Testis (tissue), 3 donors: ENCODE measurements around the gene KDM4C. TPM values are rescaled to one million over a fixed set of nuclear protein-coding genes. Genes with fewer than 3 reads are reported as not detected.
"Not testable (repeated sequence)": the region's sequence is repeated elsewhere in the genome, so short reads cannot be mapped to it uniquely, and the experiment has no call there.

Source experiments
- DNase-seq: peaks from one replicate; pipeline ENCODE4 v3.0.0-alpha.2; 2019
- H3K27ac ChIP-seq, 2 donors: fragments of 200-600 bp; sonication (generic); one replicate each; pipeline ENCODE4 v1.5.1; 2019
- H3K27me3 ChIP-seq: fragments of 200-600 bp; sonication (generic); one replicate; pipeline ENCODE4 v1.5.1; 2019
- H3K36me3 ChIP-seq: fragments of 200-600 bp; sonication (generic); one replicate; pipeline ENCODE4 v1.5.1; 2017; ENCODE audit warnings: low read depth; ENCODE audit errors: missing control alignments
- H3K4me1 ChIP-seq: fragments of 200-600 bp; sonication (generic); one replicate; pipeline ENCODE4 v1.5.1; 2019
- H3K4me3 ChIP-seq, 2 donors: fragments of 200-600 bp; sonication (generic); one replicate each; pipeline ENCODE4 v1.5.1; 2017 to 2019
- H3K9me3 ChIP-seq: fragments of 200-600 bp; sonication (generic); one replicate; pipeline ENCODE4 v1.5.1; 2017
- CTCF ChIP-seq, 3 experiments: fragments of 450-650 bp in 2 of 3; fragments of 200-600 bp in 1 of 3; sonication (generic) in 1 of 3; IDR thresholded peaks; one replicate each; pipeline ENCODE4 v1.5.1; 2016 to 2019; ENCODE audit warnings: antibody characterized with exemption in 3 of 3, mild to moderate bottlenecking in 2 of 3, moderate library complexity in 1 of 3
- POLR2A ChIP-seq: fragments of 450-650 bp; IDR thresholded peaks from one replicate; pipeline ENCODE4 v1.6.1; 2017; ENCODE audit warnings: antibody characterized with exemption, mild to moderate bottlenecking, moderate library complexity
- WGBS, 2 donors: methylation state at CpG; one replicate each; pipeline ENCODE4 v1.1.5; 2018; 5-methylcytosine and 5-hydroxymethylcytosine counted together
- intact Hi-C: fragments of 100-400 bp; cut with DNase I; formaldehyde crosslinking; loops from one replicate; pipeline ENCODE4 v1.15.1; 2023; ENCODE audit warnings: low total_unique reads
- polyA plus RNA-seq: library from polyadenylated mRNA; stranded (reverse); fragments of 350-450 nt; fragmentation: Illumina TruSeq; extraction: RNeasy Lipid Tissue Mini Kit (QIAGEN cat#74804); gene quantifications from one replicate; pipeline ENCODE4 v1.2.3, GENCODE V29; 2014; ENCODE audit warnings: low read depth, low replicate concordance; ENCODE audit not compliant: insufficient read depth
- total RNA-seq, 2 donors: library from RNA; depleted of rRNA; stranded (reverse); fragments of >200 nt; gene quantifications; one replicate each; pipeline ENCODE4 v1.2.3, GENCODE V29; 2016

KDM4C gene
- total and polyA plus RNA-seq, 3 donors from 2014 or later = 16.7 to 58.8 (median 48.8) TPM

DNA sequence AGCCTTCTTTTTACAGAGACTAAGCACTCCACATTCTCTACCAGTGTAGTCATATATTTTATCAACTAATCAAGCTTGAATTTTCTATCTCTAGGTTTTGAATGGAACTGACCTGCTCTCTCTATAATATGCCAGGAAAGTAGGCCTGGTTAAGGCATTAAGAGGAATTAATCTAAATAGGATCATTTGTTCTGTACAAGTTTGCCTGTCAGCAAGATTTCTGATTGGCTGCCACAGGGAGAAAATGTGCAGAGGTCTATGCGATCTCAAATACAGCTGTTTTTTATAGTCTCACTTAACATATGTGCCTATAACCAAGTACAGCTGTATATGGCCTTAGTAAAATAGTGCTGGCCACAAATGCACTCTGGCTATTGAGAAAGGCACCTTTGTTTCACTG is 418.8 kb downstream of the KDM4C start:
- Histone ChIP-seq H3K4me1 (no peaks in the 10 kb centered on the region), H3K9me3 (no peaks in the 10 kb centered on the region), H3K27me3 (no peaks in the 10 kb centered on the region), H3K4me3 (no peak overlapping the region), H3K27ac (no peak overlapping the region), H3K36me3 (no peaks in the 10 kb centered on the region)
- intact Hi-C loops = no loop called here
- no peak for DNase-seq
- TF ChIP-seq CTCF (IDR thresholded peaks at IDR 0.05) (no peak), POLR2A (no peak)
- 81 to 92% methylated on average over 1 of the region's 1 CpG for WGBS, 2 donors

DNA sequence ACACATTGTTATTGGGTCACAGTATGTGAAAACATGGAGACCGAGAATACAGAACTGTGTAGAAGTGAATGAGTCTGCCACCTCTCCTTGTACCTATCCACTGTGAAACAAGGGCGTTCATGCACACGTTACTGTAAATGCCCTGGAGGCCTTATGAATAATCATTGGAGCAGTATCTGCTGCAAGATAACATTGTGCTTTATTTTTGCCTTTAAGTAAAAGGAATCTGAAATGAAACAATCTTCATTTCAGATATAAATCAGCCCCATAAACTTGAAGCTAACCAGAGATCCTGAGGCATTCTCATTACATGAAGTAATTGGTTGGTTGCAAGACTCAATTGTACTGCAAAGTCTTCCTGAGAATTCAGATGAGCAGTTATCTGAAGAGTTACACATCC is 419.6 kb downstream of the KDM4C start:
- Histone ChIP-seq H3K27me3 (no peaks in the 10 kb centered on the region), H3K4me1 (no peaks in the 10 kb centered on the region), H3K4me3 (no peak overlapping the region), H3K36me3 (no peaks in the 10 kb centered on the region), H3K27ac (no peak overlapping the region), H3K9me3 (no peaks in the 10 kb centered on the region)
- intact Hi-C loops = no loop called here
- DNase-seq = no peak
- WGBS, 2 donors = 75 to 91% methylated on average over 3 of the region's 3 CpGs
- TF ChIP-seq CTCF (IDR thresholded peaks at IDR 0.05) (no peak), POLR2A (no peak)

DNA sequence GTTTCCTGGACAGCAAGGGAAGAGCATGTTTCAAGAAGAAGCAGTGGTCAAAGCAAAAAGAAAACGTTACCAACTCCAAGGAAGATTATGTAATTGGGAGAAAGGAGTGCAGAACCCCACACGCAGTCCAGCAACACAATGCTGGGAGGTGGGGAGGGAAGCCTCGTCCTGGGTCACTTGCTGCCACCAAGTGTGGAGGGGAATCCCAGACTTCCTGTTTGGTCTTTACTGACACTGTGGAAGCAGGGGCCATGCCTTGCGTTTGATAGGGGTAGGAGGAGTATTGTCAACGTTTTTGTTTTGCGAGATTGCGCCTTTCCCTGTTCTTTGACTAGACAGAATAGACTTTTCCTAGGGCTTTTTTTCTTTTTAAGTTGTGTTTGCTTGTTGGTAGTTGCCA is 421.0 kb downstream of the KDM4C start:
- Histone ChIP-seq H3K27ac (no peak overlapping the region), H3K4me3 (no peak overlapping the region), H3K4me1 (no peaks in the 10 kb centered on the region), H3K9me3 (no peaks in the 10 kb centered on the region), H3K36me3 (no peaks in the 10 kb centered on the region), H3K27me3 (no peaks in the 10 kb centered on the region)
- TF ChIP-seq POLR2A = no peak
- no peak for TF ChIP-seq CTCF (IDR thresholded peaks at IDR 0.05)
- WGBS, 2 donors = 76 to 77% methylated on average over 7 of the region's 7 CpGs
- no peak for DNase-seq
- intact Hi-C loops = no loop called here

DNA sequence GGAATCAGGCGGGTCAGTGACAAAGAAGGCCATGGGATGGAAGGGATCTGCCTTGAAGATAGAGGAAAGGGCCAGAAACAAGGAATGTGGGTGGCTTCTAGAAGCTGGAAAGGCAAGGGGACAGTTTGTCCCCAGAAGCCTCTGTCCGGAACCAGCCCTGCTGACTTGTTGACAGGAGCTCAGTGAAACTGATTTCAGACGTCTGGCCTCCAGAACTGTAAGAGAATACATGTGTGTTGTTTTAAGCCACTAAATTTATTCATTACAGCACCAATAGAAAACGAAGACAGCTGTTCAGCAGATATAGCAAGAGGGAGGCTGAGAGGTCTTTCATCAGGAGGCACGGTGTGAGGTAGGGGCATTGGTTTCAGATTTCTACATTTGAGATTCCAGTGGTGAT is 422.5 kb downstream of the KDM4C start:
- WGBS, 2 donors = 75 to 86% methylated on average over 5 of the region's 5 CpGs
- no peaks in the 10 kb centered on the region for H3K36me3 ChIP-seq
- H3K4me1 ChIP-seq = no peaks in the 10 kb centered on the region
- DNase-seq = no peak
- no peak overlapping the region for H3K4me3 ChIP-seq
- no peak overlapping the region for H3K27ac ChIP-seq
- H3K27me3 ChIP-seq = no peaks in the 10 kb centered on the region
- no peaks in the 10 kb centered on the region for H3K9me3 ChIP-seq
- TF ChIP-seq CTCF (IDR thresholded peaks at IDR 0.05) (no peak), POLR2A (no peak)
- intact Hi-C loops = no loop called here

DNA sequence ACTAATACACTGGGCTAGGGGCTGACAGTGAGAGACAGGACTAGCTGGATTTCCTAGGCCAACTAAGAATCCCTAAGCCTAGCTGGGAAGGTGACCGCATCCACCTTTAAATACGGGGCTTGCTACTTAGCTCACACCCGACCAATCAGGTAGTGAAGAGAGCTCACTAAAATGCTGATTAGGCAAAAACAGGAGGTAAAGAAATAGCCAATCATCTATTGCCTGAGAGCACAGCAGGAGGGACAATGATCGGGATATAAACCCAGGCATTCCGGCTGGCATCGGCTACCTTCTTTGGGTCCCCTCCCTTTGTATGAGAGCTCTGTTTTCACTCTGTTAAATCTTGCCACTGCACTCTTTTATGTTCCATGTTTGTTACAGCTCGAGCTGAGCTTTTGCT is 425.4 kb downstream of the KDM4C start:
- H3K4me1 ChIP-seq, H3K27me3 ChIP-seq, intact Hi-C loops, H3K36me3 ChIP-seq, H3K4me3 ChIP-seq, DNase-seq, H3K9me3 ChIP-seq, H3K27ac ChIP-seq: not testable (repeated sequence)
- WGBS, 2 donors = 81 to 87% methylated on average over 7 of the region's 7 CpGs
